K562 treated with DMSO at 1 percent for 24 hours (cell line): Measurements from ENCODE around the gene NMNAT3. TPM values are rescaled to one million over a fixed set of nuclear protein-coding genes. Genes with fewer than 3 reads are reported as not detected.

Source experiments
- total RNA-seq: library from RNA; unstranded; fragments of 300-600 nt; gene quantifications from 2 replicates; pipeline ENCODE4 v1.2.3, GENCODE V29; 2022; ENCODE audit warnings: low read depth; ENCODE audit not compliant: insufficient read depth

Gene NMNAT3
- total RNA-seq, result 4.5 and 5.9 TPM in 2 replicates

GRCh38 chr3:139677388-139678155 is at the start of gene NMNAT3:
Gene NMNAT3, minus strand, starts transcription at chr3:139677972. Its CDS starts 50,248 bp downstream, at chr3:139627724.

Other genes with a start within 250 kb of the NMNAT3 start
- gene RBP2, start 201.5 kb downstream of the NMNAT3 start, total RNA-seq, result not detected in 2 replicates
- gene RBP1, start 138.2 kb downstream of the NMNAT3 start, total RNA-seq, result 0.41 TPM in 1 of 2 replicates, not detected in the other